Vagina (tissue), 2 donors: Measurements from ENCODE around the gene SENP5.

Experiments used
- CTCF ChIP-seq, 3 experiments: fragments of 450-650 bp in 2 of 3; fragments of 200-600 bp in 1 of 3; sonication (generic) in 1 of 3; IDR thresholded peaks; one replicate each; pipeline ENCODE4 v1.5.1; 2017 to 2019; ENCODE audit warnings: antibody characterized with exemption in 3 of 3, mild to moderate bottlenecking in 2 of 3, moderate library complexity in 2 of 3
- POLR2A ChIP-seq, 2 donors: fragments of 450-650 bp; IDR thresholded peaks; one replicate each; pipeline ENCODE4 v1.6.1; 2017; ENCODE audit warnings: antibody characterized with exemption in 2 of 2, mild to moderate bottlenecking in 2 of 2, moderate library complexity in 2 of 2
- POLR2AphosphoS5 ChIP-seq, 2 donors: sonication (generic); formaldehyde crosslinking; IDR thresholded peaks; one replicate each; pipeline ENCODE4 v1.9.0; 2017; ENCODE audit warnings: antibody characterized with exemption in 2 of 2, mild to moderate bottlenecking in 2 of 2, low read depth in 1 of 2; ENCODE audit not compliant: insufficient read depth in 1 of 2

GRCh38 chr3:196872316-196872715 is 4.6 kb downstream of the SENP5 start:
- TF ChIP-seq CTCF (IDR thresholded peaks at IDR 0.05) (no peak), POLR2A (IDR thresholded peaks at IDR 0.05) (no peak), POLR2AphosphoS5 (IDR thresholded peaks at IDR 0.05; ENCODE audit: insufficient read depth in 1 of 2, low read depth in 1 of 2) (no peak)
